ENCODE results near the gene FBRS. TPM values are rescaled to one million over a fixed set of nuclear protein-coding genes. Genes with fewer than 3 reads are reported as not detected.

Gene FBRS
- polyA plus RNA-seq, 1 of the 3 experiments (the other 2 are of a cell fraction): 11.5 TPM

DNA sequence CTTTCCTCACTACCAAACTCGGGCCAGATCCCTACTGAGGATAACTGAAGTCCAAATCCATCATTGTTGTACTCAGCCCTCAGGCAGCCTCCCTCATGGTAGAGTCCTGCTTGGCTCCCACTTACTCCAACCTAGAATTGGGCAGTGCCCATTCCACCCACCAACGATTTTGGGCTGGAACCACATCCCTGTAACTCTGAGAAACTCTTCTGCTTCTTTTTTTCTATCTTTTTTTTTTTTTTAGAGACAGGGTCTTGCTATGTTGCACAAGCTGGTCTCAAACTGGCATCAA is 6.3 kb upstream of the FBRS start:
- ChIA-PET POLR2A (no interaction called here), CTCF (interaction anchor here (0.8 to 1.6 kb wide), 2 partner anchors 13 to 42 kb away, joined by 3 to 5 read pairs; no protein-coding TSS in a partner anchor)
- DNase-seq: no peak
- Histone ChIP-seq H3F3A (replicated peaks; ENCODE audit: insufficient read depth) (peaks cover 14% of the 10 kb centered on the region), H3K27ac (ENCODE audit: low read depth in 2 of 2, low read length in 1 of 2) (peak overlapping the region; percentile 29 to 95; a peak in 3 of 4 replicates), H3K79me2 (ENCODE audit: insufficient read depth) (peaks cover 22% of the 10 kb centered on the region), H4K20me1 (ENCODE audit: insufficient read depth) (no peaks in the 10 kb centered on the region), H3K9me2 (no peaks in the 10 kb centered on the region), H3K36me3 (replicated peaks in 1 of 2; ENCODE audit: control insufficient read depth in 1 of 2, insufficient read depth in 2 of 2, low read length in 1 of 2) (peaks cover 18 to 25% of the 10 kb centered on the region in 2 experiments), H3K9me3 (no peaks in the 10 kb centered on the region), H3K4me3 (ENCODE audit: low read depth in 2 of 2, low read length in 1 of 2) (peak overlapping the region; percentile 91 to 99), H3K9ac (peak overlapping the region; percentile 95), H3K27me3 (ENCODE audit: insufficient read depth) (no peaks in the 10 kb centered on the region), H3K4me2 (peak overlapping the region; percentile 99), H2AFZ (ENCODE audit: low read depth) (no peak overlapping the region), H3K4me1 (ENCODE audit: control insufficient read depth in 1 of 2, insufficient read depth in 2 of 2, low read depth in 1 of 2, low read length in 1 of 2) (peaks cover 7 to 19% of the 10 kb centered on the region in 2 experiments)
- WGBS (ENCODE audit: low lambda C conversion rate): 2% methylated on average over 2 of the region's 2 CpGs
- TF ChIP-seq MEF2A (IDR thresholded peaks at IDR 0.05; ENCODE audit: borderline replicate concordance, low read depth): no peak
- TF ChIP-seq, protein P1, sequence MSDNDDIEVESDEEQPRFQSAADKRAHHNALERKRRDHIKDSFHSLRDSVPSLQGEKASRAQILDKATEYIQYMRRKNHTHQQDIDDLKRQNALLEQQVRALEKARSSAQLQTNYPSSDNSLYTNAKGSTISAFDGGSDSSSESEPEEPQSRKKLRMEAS (IDR thresholded peaks at IDR 0.05; ENCODE audit: low read depth): no peak

DNA sequence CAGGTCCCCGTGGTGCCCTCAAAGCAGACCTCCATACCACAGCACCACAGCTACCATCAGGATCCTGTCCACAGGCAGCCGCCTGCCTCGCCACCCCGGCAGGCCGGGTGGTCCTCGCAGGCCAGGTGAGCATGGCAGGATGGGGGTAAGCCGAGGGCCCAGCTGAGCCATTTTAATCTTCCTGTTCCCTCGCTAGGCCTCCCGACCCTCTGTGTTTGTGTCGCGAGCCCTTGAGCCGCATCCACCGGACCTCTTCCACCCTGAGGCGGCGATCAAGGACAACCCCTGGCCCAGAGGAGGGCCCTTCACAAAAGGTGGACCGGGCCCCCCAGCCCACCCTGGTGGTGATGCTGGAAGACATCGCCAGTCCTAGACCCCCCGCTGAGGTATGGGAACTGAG is 5.5 kb upstream of the FBRS start:
- Histone ChIP-seq H3K79me2 (ENCODE audit: insufficient read depth) (peaks cover 22% of the 10 kb centered on the region), H3K27me3 (ENCODE audit: insufficient read depth) (no peaks in the 10 kb centered on the region), H4K20me1 (ENCODE audit: insufficient read depth) (no peaks in the 10 kb centered on the region), H3K9me2 (no peaks in the 10 kb centered on the region), H3K27ac (ENCODE audit: low read depth in 2 of 2, low read length in 1 of 2) (peak overlapping the region in 1 of 2 experiments; percentile 8; a peak in 1 of 4 replicates), H3K4me3 (ENCODE audit: low read depth in 2 of 2, low read length in 1 of 2) (no peak overlapping the region), H3K9ac (peak overlapping the region; percentile 95; the same call in 1 of the 2 replicates), H3K4me1 (ENCODE audit: control insufficient read depth in 1 of 2, insufficient read depth in 2 of 2, low read depth in 1 of 2, low read length in 1 of 2) (peaks cover 7 to 26% of the 10 kb centered on the region in 2 experiments), H3K9me3 (no peaks in the 10 kb centered on the region), H2AFZ (ENCODE audit: low read depth) (no peak overlapping the region), H3F3A (replicated peaks; ENCODE audit: insufficient read depth) (peaks cover 22% of the 10 kb centered on the region), H3K36me3 (replicated peaks in 1 of 2; ENCODE audit: control insufficient read depth in 1 of 2, insufficient read depth in 2 of 2, low read length in 1 of 2) (peaks cover 18 to 25% of the 10 kb centered on the region in 2 experiments), H3K4me2 (peak overlapping the region; percentile 99)
- WGBS (ENCODE audit: low lambda C conversion rate): 96% methylated on average over 18 of the region's 18 CpGs
- CTCF ChIA-PET: interaction anchor here (0.8 to 1.6 kb wide), 3 partner anchors 14 to 41 kb away, joined by 3 to 5 read pairs (median 3); no protein-coding TSS in a partner anchor
- POLR2A ChIA-PET: no interaction called here
- no peak for DNase-seq
- no peak for TF ChIP-seq RAD21 (IDR thresholded peaks at IDR 0.05; ENCODE audit: low read length)
- no peak for TF ChIP-seq ZBTB33 (IDR thresholded peaks at IDR 0.05; ENCODE audit: borderline replicate concordance, low read depth)
- TF ChIP-seq NRF1 (IDR thresholded peaks at IDR 0.05; ENCODE audit: low read depth, low read length): no peak
- TF ChIP-seq JUND (IDR thresholded peaks at IDR 0.05): no peak
- TF ChIP-seq REST (IDR thresholded peaks at IDR 0.05; ENCODE audit: low read depth, low read length): no peak
- TF ChIP-seq MXI1 (IDR thresholded peaks at IDR 0.05; ENCODE audit: low read depth, low read length): no peak
- TF ChIP-seq, protein P2, sequence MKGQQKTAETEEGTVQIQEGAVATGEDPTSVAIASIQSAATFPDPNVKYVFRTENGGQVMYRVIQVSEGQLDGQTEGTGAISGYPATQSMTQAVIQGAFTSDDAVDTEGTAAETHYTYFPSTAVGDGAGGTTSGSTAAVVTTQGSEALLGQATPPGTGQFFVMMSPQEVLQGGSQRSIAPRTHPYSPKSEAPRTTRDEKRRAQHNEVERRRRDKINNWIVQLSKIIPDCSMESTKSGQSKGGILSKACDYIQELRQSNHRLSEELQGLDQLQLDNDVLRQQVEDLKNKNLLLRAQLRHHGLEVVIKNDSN (IDR thresholded peaks at IDR 0.05; ENCODE audit: borderline replicate concordance, low read depth): no peak
- TF ChIP-seq FOXJ3 (CRISPR knock-in tag; IDR thresholded peaks at IDR 0.05): no peak
- TF ChIP-seq EP300 (IDR thresholded peaks at IDR 0.05; ENCODE audit: borderline replicate concordance in 1 of 2, low read depth in 1 of 2, low read length in 1 of 2): no peak

Data from SK-N-SH (cell line).